ENCODE results near the gene KIF5B. TPM values are rescaled to one million over a fixed set of nuclear protein-coding genes. Genes with fewer than 3 reads are reported as not detected.

Gene KIF5B
- total RNA-seq, 1 experiment from 2014 or later = 117 TPM

DNA sequence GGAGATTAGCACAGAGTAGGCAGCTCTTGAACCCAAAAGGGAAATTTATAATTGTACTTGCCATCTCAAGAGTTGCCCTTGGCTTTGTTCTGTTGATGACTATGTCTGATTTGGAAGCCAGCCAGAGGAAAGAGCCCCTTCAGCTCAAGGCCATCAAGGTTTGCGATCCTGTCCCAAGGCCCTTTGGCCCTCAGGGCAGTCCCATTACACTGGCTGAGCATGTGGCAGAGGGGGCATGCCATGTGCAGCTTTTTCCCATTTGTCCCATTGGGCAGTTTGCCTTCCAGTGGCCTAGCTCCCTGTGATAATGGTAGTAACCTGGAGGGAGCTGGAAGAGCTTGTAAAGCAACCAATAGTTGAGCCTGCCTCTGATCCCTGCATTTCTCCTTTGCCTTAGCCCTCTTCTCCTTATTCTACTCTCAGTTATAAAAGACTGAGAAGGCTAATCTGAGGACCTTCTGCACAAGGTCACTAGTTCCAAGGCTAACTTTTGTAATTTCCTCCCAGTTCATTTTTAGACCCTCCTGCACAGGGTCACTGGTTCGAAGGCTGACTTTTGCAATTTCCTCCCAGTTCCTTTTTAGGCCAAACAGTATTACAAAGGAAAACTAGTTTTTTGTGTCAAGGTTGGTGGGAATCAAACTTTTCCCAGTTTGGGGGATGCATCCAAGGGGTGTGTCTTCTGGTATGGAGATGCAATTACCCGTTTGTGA is 96.6 kb downstream of the KIF5B start:
- no peaks in the 10 kb centered on the region; a peak in 1 of 4 replicates for H3K9me3 ChIP-seq (ENCODE audit: control insufficient read depth in 1 of 2, insufficient read depth in 1 of 2, low read depth in 1 of 2, low read length in 2 of 2)
- no peaks in the 10 kb centered on the region for H3K27me3 ChIP-seq (ENCODE audit: insufficient read depth, low read length)
- BruUV-seq (replicated peaks) = no TSS peak
- H4K20me1 ChIP-seq (ENCODE audit: insufficient read depth) = no peaks in the 10 kb centered on the region
- H3K4me1 ChIP-seq (ENCODE audit: control insufficient read depth in 1 of 2, insufficient read depth in 2 of 2, low read length in 2 of 2) = peaks cover 41 to 58% of the 10 kb centered on the region in 2 experiments
- DNase-seq (ENCODE audit: low read depth, low spot score) = no peak
- TF ChIP-seq TCF7L2 (IDR thresholded peaks at IDR 0.05; ENCODE audit: borderline replicate concordance, extremely low read depth, insufficient read depth, insufficient read length) = peak; percentile 58
- no peak for TF ChIP-seq EZH2 (IDR thresholded peaks at IDR 0.05)
- H3K4me2 ChIP-seq (ENCODE audit: low read length) = no peak overlapping the region
- no peaks in the 10 kb centered on the region for H3K9me2 ChIP-seq (ENCODE audit: insufficient read depth)
- no peak overlapping the region for H3K27ac ChIP-seq (ENCODE audit: low read depth, low read length)
- RAD21 ChIA-PET (ENCODE audit: low non-redundant PET in 1 of 2, low total read pairs in 2 of 2, uncharacterized antibody in 2 of 2, unreplicated experiment in 2 of 2) = no interaction called here
- no peak for ATAC-seq
- intact Hi-C loops (cut with micrococcal nuclease) = no loop called here
- no peak overlapping the region for H3K9ac ChIP-seq (ENCODE audit: low read length)
- no peaks in the 10 kb centered on the region for H3K36me3 ChIP-seq (ENCODE audit: control insufficient read depth in 1 of 2, insufficient read depth in 2 of 2, low read length in 2 of 2)
- CTCF ChIA-PET = no interaction called here
- no peak overlapping the region for H3K4me3 ChIP-seq (replicated peaks in 1 of 2; ENCODE audit: low read depth in 1 of 2, low read length in 2 of 2)
- no peaks in the 10 kb centered on the region for H3K79me2 ChIP-seq (ENCODE audit: insufficient read depth, low read length)
- POLR2A ChIA-PET = no interaction called here
- no peak overlapping the region for H2AFZ ChIP-seq (ENCODE audit: low read depth, low read length, poor library complexity, severe bottlenecking)

Other genes starting within 250 kb of the KIF5B start
- 80.3 TPM for gene ARHGAP12, start 127.6 kb downstream of the KIF5B start, total RNA-seq (2021; ENCODE audit: unreplicated experiment)

Data from HCT116 (cell line).